WERI-Rb-1 (cell line): ENCODE results near the gene MTUS2.

ENCODE experiments used
- DNase-seq: peaks from one replicate; pipeline ENCODE4 v3.0.0-alpha.2; 2020
- H3K27ac ChIP-seq: fragments of 250-450 bp; sonication (Bioruptor Pico); 2 replicates; pipeline ENCODE4 v1.5.1; 2020; ENCODE audit warnings: mild to moderate bottlenecking, moderate library complexity
- H3K27me3 ChIP-seq: fragments of 250-450 bp; sonication (Bioruptor Pico); 2 replicates; pipeline ENCODE4 v1.5.1; 2021; ENCODE audit warnings: mild to moderate bottlenecking, low read depth, moderate library complexity; ENCODE audit not compliant: insufficient read depth, severe bottlenecking
- H3K36me3 ChIP-seq: fragments of 250-450 bp; sonication (Bioruptor Pico); 2 replicates; pipeline ENCODE4 v1.5.1; 2020; ENCODE audit warnings: mild to moderate bottlenecking, moderate library complexity
- H3K4me3 ChIP-seq: 2 replicates; pipeline ENCODE4 v1.5.1; 2011; ENCODE audit warnings: low read depth, mild to moderate bottlenecking, control low read depth, low read length
- H3K9me3 ChIP-seq: fragments of 250-450 bp; sonication (Bioruptor Pico); 2 replicates; pipeline ENCODE4 v1.5.1; 2021; ENCODE audit warnings: mild to moderate bottlenecking, moderate library complexity; ENCODE audit not compliant: severe bottlenecking
- TF ChIP-seq, protein P1 (sequence below): IDR thresholded peaks from 2 replicates; pipeline ENCODE4 v1.5.1; 2011; ENCODE audit warnings: low read depth, mild to moderate bottlenecking, control low read depth, inconsistent platforms, low read length

The MTUS2 gene

DNA sequence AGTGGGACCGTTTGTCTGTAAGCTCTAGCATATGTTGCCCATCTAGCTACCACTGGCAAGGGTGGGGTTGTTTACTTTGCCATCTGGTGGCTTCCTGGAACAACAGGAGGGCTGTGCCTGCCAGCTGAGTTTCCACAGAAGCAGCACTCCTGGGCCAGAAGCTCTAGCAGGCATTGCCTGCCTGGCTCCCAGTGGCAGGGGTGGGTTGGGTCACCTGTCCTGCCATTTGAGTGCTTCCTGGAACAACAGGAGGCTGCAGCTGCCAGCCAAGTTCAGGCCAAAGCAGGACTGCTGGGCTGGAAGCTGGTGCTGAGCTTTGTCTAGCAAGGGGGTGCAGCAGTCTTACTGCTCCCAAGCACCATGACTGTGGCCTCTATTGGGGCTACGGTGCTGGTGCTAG lies 239.7 kb downstream of the MTUS2 start:
- Histone ChIP-seq H3K36me3 (no peaks in the 10 kb centered on the region), H3K27ac (no peak overlapping the region), H3K27me3 (no peaks in the 10 kb centered on the region), H3K4me3 (no peak overlapping the region), H3K9me3 (no peaks in the 10 kb centered on the region)
- no peak for DNase-seq
- TF ChIP-seq, protein P1, sequence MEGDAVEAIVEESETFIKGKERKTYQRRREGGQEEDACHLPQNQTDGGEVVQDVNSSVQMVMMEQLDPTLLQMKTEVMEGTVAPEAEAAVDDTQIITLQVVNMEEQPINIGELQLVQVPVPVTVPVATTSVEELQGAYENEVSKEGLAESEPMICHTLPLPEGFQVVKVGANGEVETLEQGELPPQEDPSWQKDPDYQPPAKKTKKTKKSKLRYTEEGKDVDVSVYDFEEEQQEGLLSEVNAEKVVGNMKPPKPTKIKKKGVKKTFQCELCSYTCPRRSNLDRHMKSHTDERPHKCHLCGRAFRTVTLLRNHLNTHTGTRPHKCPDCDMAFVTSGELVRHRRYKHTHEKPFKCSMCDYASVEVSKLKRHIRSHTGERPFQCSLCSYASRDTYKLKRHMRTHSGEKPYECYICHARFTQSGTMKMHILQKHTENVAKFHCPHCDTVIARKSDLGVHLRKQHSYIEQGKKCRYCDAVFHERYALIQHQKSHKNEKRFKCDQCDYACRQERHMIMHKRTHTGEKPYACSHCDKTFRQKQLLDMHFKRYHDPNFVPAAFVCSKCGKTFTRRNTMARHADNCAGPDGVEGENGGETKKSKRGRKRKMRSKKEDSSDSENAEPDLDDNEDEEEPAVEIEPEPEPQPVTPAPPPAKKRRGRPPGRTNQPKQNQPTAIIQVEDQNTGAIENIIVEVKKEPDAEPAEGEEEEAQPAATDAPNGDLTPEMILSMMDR: no peak

DNA sequence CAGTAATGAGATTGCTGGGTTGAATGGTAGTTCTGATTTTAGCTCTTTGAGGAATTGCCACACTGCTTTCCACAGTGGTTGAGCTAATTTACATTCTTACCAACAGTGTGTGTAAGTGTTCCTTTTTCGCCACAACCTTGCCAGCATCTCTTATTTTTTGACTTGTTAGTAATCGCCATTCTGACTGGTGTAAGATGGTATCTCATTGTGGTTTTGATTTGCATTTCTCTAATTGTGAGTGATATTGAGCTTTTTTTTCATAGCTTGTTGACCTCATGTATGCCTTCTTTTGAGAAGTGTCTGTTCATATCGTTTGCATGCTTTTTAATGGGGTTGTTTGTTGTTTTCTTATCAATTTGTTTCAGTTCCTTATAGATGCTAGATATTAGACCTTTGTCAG lies 245.0 kb downstream of the MTUS2 start:
- Histone ChIP-seq H3K4me3 (no peak overlapping the region), H3K27me3 (no peaks in the 10 kb centered on the region), H3K9me3 (no peaks in the 10 kb centered on the region), H3K36me3 (no peaks in the 10 kb centered on the region), H3K27ac (no peak overlapping the region)
- no peak for DNase-seq
- TF ChIP-seq, protein P1: no peak

DNA sequence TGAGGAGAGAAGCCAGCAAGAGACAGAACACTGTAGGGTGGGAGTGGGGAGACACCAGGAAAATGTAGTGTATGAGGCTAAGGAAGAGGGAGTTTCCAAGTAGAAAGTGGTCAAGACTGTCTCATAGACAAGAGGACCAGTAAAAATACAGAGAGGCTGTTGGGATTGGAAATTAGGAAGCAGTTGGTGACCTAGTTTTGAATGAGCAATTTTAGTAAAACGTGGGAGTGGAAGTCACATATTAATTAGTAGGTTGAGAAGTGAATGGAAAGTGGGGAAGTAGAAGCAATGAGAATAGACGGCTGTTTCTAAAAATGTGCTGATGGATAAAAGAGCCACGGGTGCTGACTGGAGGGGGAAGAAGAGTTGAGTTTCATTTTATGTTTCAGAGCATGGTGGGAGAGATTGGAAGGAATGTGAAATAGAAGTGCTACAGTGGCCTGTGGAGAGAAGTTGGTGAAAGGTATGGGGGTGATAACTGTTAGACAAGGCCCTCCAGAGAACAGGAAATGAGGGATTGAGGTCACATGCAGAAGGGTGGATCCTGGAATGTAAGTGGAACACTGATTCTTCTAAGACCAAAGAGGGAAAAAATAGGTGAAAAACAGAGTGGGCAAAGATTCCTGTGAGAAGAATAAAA lies 247.3 kb downstream of the MTUS2 start:
- Histone ChIP-seq H3K27me3 (no peaks in the 10 kb centered on the region), H3K9me3 (no peaks in the 10 kb centered on the region), H3K4me3 (no peak overlapping the region), H3K27ac (no peak overlapping the region), H3K36me3 (no peaks in the 10 kb centered on the region)
- DNase-seq: no peak
- TF ChIP-seq, protein P1: no peak

DNA sequence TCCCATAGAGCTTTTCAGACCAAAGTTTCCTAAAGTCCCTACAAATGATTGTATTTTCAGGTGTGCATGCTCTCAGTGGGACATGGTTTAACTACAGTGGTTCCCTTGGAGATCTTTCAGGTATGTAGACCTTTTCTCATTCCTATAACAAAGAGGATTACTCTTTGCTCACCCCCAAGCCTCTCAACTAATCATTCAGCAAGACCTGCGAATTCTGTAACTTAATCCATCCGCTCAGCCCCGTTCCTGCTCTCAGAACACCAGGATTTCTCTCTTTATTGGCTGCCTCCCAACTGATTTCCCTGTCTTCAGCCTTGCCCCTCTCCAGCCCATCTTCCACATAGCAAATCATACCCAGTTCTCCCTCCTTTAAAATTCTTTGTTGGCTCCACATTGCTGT lies 253.6 kb downstream of the MTUS2 start:
- Histone ChIP-seq H3K36me3 (no peaks in the 10 kb centered on the region), H3K27me3 (no peaks in the 10 kb centered on the region), H3K9me3 (no peaks in the 10 kb centered on the region), H3K4me3 (no peak overlapping the region), H3K27ac (no peak overlapping the region)
- TF ChIP-seq, protein P1: no peak
- no peak for DNase-seq

DNA sequence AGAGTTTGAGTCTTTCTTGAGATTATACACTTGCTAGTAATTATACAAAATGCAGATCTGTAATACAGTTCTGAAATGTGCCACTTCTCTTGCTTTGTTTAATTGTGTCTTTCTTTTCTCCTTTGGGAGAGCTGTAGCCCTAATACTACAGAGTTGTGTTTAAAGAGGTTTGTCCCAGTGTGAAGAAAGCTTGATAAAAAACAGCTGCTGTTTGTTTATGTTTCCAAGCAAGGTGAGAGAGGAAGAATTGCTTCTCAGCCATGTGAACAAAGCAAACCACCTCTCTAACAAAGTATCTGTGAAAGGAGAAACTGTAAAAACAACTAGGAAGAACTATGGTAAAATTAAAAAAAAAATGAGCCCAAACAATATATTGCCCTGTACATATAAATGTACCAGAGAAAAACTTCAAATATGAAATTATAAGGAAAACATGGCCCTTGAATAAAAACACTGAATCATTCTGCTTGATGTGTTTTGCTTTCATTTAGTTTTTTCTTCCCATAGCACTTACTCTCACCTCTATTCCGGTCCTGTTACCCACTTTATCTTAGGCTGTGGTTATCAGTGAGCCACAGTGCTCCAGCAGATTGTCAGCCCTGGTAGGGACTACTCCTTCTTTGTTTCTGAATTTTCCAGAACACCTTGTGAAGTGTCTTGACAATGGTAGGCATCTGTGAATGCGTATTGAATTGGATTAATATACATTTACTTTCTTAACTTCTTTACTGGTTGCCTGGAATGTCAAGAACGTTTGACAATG lies 257.1 kb downstream of the MTUS2 start:
- Histone ChIP-seq H3K36me3 (no peaks in the 10 kb centered on the region), H3K9me3 (no peaks in the 10 kb centered on the region), H3K27me3 (no peaks in the 10 kb centered on the region), H3K27ac (no peak overlapping the region), H3K4me3 (no peak overlapping the region)
- DNase-seq: no peak
- TF ChIP-seq, protein P1: no peak

DNA sequence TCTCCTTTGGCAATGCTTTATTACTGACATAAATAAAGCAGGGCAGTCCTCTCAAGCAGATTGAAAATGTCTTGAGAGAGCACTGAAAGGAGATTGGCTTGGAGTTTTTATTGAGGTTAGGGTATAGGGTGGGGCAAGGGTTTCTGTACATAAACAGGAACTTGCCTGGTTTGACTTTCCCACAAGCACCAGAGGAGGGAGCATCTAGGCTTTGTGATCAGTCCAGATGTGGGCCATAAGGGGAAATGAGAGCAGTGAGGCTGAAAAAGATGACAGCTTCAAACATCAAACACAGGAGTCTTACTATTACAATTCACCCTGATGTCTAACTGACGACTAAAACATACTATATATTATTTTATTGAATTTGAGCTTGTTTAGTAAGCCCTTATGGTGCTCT lies 260.9 kb downstream of the MTUS2 start:
- TF ChIP-seq, protein P1: no peak
- H3K9me3 ChIP-seq: no peaks in the 10 kb centered on the region
- H3K27ac ChIP-seq: no peak overlapping the region
- no peak for DNase-seq
- no peak overlapping the region for H3K4me3 ChIP-seq
- H3K27me3 ChIP-seq: no peaks in the 10 kb centered on the region
- H3K36me3 ChIP-seq: no peaks in the 10 kb centered on the region
